Umbilical cord (tissue), 2 donors: ENCODE results near the gene PTPN20. TPM values are rescaled to one million over a fixed set of nuclear protein-coding genes. Genes with fewer than 3 reads are reported as not detected.
"Not testable (repeated sequence)": the region's sequence is repeated elsewhere in the genome, so short reads cannot be mapped to it uniquely, and the experiment has no call there.

Source experiments
- DNase-seq: peaks from one replicate; pipeline ENCODE4 v3.0.0-alpha.2; 2015; ENCODE audit warnings: low spot score
- total RNA-seq: library from RNA; depleted of rRNA; stranded (reverse); fragments of >200 nt; gene quantifications from one replicate; pipeline ENCODE4 v1.2.3, GENCODE V29; 2014; ENCODE audit warnings: low replicate concordance; ENCODE audit not compliant: insufficient read depth

The PTPN20 gene
- total RNA-seq, result 11.1 TPM

GRCh38 chr10:46911144-46911876, at the start of gene PTPN20:
Gene PTPN20 (plus strand): TSS chr10:46911428. CDS start chr10:46932500, 21,072 bp downstream.
- peak; percentile 20 for DNase-seq

- not testable (repeated sequence) for DNase-seq
Observed at GRCh38 chr10:46869716-46870115, 41.5 kb upstream of the PTPN20 start.

DNA sequence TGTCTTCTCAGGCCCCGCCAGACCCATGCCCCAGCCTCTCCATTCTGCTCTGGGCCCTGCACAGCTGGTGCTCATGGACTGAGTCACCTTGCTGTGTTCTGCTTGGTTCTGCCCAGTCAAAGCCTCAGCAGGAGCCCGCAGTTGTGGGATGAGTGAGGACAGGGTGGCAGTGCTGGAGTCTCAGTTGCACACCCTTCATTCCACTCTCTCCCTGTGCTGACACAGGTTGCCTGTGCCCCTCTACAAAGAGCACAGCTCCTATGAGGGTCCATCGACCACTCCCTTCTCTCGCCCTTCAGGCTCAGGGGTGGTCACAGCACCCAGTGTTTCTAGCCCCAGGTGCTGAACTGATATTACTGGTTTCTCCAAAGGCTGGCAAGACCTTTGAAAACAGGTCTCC, 39.6 kb upstream of the PTPN20 start:
- DNase-seq, result not testable (repeated sequence)

GRCh38 chr10:46875304-46875703, 35.9 kb upstream of the PTPN20 start:
- DNase-seq, result not testable (repeated sequence)

DNA sequence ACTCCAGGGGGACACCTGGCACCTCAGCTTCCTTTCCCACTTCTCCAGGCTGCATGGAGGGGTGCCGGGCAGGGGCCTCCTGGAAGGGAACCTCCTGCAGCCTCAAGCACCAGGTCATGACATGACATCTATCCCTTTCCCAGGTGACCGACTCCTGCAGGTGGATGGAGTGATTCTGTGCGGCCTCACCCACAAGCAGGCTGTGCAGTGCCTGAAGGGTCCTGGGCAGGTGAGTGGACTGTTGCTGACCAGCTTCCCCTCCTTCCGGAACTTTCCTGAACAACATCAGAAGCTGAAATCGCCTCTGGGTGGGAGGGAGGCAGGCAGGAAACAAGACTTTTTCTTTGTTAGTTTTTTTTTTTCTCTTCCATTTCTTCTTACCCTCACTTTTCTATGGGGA, 34.5 kb upstream of the PTPN20 start:
- not testable (repeated sequence) for DNase-seq

- not testable (repeated sequence) for DNase-seq
Observed at GRCh38 chr10:46878761-46879160, 32.5 kb upstream of the PTPN20 start.

GRCh38 chr10:46890813-46891611, 20.2 kb upstream of the PTPN20 start:
- DNase-seq, result not testable (repeated sequence)

DNA sequence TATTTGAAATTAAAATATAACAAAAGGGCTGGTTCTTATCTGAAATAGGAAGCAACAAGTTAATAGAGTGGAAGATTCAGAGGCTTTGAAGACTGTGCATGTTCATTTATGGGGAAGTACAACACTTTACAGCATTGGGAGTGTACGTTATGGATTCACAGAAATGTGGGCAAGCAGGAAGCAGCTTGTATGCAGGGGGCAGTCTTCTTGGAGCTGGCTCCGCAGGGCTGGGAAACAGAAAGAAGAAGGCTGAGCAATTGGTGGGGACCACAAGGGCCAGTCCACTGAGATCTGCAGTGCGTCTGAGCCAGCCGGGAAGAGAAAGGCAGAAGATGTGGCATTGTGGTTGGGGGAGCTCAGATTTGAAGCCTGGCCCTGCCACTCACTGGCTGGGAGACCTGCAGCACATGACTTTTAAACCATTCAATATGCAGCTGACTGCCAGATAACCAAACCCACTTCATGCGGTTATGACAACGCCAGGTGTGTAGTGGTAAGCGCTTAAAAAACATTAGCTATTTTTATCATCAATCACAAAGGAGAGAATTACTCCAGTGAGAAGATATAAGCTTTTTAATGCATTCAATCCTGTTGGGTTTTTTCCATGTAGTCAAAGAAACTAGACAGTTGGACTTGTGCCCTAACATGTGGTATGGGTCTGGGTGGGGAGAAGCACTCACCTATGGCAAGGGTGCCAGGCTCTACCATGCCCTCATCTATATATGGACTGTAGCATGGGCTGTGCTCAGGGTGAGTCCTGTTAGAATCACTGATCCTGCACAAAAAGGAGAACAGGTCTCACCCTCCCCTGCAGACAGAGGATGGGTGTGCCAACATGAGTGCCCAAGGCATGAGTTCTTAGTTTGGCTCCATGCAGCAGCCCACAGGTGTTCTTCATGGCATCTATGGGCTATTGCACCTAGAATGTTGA, 14.2 kb upstream of the PTPN20 start:
- not testable (repeated sequence) for DNase-seq

DNA sequence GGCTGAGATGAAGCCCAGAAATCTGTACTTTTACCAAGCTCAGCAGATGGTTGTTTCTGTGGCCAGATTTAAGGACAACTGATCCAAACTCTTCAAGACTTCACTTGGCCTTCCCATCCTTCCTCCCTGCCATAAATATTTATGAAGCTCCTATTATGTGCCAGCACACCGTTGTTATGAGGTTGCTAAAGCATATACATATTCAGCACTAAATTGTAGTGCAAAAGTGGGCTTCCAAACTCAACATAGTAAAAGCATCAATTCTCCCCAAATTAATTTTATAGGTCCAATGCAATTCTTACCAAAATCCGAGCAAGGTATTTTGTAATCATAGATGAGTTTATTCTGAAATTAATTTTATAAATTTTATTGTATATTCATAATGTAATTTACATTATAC, 10.0 kb upstream of the PTPN20 start:
- not testable (repeated sequence) for DNase-seq

- not testable (repeated sequence) for DNase-seq
Observed at GRCh38 chr10:46903874-46904273, 7.4 kb upstream of the PTPN20 start.

- not testable (repeated sequence) for DNase-seq
Observed at GRCh38 chr10:46906359-46906758, 4.9 kb upstream of the PTPN20 start.

DNA sequence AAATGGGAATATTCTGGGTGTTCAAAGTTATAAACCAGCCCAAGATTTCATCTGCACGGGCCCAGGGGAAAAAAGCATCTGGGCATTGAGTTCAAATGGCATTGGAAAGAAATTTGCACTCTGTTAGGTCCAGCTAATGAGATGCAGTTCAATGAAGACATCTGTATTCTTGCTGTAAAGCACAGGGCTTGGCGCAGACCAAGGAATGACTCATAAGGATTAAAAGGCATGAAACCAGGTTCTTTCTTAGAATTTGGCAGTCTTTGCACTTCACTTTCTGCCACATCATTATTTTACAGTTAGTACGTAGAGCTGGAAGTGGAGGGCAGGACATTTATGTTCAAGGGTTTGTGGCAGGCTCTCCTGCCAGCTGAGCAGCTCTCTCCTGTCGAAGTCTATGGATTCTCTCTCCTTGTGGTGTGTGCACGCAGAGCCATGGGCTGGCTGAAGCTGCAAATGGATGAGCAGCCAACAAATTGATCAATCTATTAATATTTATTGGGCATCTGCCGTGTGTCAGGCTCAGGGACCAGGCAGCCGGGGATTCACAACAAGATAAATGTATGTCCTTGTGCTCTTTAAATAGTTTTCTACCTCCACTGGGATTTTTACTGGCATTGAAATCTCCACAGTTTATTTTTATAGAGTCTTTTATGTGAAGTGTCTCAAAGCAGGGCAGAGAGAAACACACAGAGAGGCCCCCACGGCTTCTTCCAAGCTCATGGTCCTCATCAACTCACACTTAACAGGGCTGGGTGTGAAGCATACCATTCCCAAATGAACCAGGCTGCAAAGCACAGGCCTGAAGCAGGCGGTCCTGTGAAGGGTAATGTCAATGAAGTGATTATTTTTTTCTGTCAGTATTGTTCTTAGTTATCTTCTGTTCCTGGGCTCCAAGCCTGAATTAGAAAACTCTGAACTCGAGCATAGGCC, 3.8 kb upstream of the PTPN20 start:
- DNase-seq, result not testable (repeated sequence)

- DNase-seq, result not testable (repeated sequence)
Observed at GRCh38 chr10:46922498-46922897, 11.3 kb downstream of the PTPN20 start.

DNA sequence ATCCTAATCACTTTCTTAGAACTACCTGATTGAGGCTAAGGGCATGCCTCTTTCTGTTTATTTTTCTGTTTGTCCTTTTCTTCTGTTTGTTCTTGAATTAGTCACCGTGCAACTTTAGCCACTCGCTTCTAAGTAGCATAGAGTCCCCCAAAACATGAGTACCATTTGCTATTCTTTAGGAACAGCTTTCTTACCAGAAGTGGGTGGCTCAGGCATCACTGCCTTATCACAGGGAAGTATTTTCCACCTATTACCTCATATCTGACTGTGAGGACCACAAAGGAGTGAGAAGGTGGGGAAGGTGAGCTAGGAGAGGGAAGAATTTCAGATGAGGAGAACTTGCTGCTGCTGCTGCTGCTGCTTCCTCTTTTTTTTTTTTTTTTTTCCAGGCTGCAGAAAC, 13.9 kb downstream of the PTPN20 start:
- not testable (repeated sequence) for DNase-seq

- DNase-seq, result not testable (repeated sequence)
Observed at GRCh38 chr10:46925853-46926252, 14.6 kb downstream of the PTPN20 start.

- not testable (repeated sequence) for DNase-seq
Observed at GRCh38 chr10:46928810-46929209, 17.6 kb downstream of the PTPN20 start.

GRCh38 chr10:46932383-46932782, 21.2 kb downstream of the PTPN20 start:
- not testable (repeated sequence) for DNase-seq

DNA sequence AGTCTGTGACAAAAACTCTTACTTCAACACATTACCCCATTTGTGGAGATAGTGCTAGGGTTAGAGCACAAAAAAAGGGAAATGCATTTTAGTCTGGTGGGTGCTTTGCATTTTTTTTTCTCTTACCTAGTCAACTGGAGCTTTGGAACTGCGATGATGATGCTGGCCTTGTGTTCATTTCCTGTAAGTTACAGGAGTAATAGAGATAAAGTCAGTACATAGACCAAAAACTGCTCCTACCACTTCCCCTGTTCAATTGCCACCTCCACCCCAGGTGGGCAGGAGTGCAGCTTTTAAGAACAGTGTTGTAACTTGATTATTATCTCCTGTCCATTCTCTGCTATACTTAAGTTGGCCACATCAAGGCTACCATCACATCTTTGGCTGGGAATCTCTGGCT, 29.9 kb downstream of the PTPN20 start:
- DNase-seq, result not testable (repeated sequence)

DNA sequence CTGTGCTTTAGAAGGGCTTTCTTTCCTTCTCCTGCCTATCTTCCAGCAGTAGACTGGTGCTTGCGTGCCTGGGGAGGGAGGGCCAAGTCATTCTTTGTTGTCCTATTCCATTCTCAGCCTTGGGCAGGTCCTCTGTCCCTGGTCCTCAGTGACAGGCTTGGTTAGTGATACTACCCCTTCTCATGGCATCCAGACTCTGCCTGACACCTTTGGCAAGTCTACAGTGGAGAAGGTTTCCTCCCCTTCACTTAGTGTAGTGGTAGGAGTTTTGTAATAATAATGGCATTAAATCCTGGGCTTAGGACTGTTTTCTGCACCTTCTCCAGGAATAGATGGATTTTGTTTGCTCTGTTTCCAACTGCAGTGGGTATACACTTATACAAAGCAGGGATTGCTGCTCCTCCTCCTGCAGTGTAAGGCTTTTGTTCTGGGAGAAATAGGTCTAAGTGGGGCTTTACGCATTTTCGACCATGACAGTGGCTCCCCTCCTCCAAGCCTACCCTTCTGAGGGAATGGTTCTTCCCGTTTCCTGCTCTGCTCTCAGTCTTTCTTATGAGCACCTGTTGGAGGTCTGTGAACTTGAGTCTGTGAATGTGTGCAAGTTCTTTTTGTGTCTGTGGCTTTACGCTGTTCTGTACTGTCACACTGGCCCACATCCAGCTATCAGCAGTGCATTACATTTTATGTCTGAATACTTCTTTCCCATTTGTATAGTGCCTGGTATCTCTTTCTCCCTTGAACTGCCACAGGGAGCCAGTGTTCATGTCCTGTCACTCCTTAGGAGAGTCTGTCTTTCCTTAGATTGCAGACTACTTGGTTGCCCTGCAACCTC, 37.7 kb downstream of the PTPN20 start:
- DNase-seq, result not testable (repeated sequence)
